ENCODE measurements around the gene INPP5F.

- TF ChIP-seq CTCF (IDR thresholded peaks at IDR 0.05; ENCODE audit: insufficient read depth, low read length) (no peak), POLR2AphosphoS5 (IDR thresholded peaks at IDR 0.05; ENCODE audit: low read depth) (no peak)
Observed at GRCh38 chr10:119782981-119783664, 57.3 kb downstream of the INPP5F start.

Measured in HL-60 (cell line).